Embryonic facial prominence (tissue), 1 donor: ENCODE results near the gene MAP4K2.

Experiments used
- DNase-seq: peaks from one replicate; pipeline ENCODE4 v3.0.0-alpha.2; 2016; ENCODE audit errors: extremely low spot score

MAP4K2 gene

GRCh38 chr11:64754919-64755662 lies 47.9 kb downstream of the MAP4K2 start:
- no peak for DNase-seq

GRCh38 chr11:64754124-64754918 lies 48.7 kb downstream of the MAP4K2 start:
- no peak for DNase-seq

- no peak for DNase-seq
Observed at GRCh38 chr11:64753380-64754123, 49.5 kb downstream of the MAP4K2 start.

- DNase-seq: no peak
Observed at GRCh38 chr11:64753019-64753379, 50.0 kb downstream of the MAP4K2 start.

- no peak for DNase-seq
Observed at GRCh38 chr11:64752175-64752970, 50.6 kb downstream of the MAP4K2 start.

- DNase-seq: no peak
Observed at GRCh38 chr11:64751580-64751979, 51.4 kb downstream of the MAP4K2 start.

- no peak for DNase-seq
Observed at GRCh38 chr11:64751136-64751535, 51.9 kb downstream of the MAP4K2 start.

GRCh38 chr11:64750361-64751054 lies 52.5 kb downstream of the MAP4K2 start:
- DNase-seq: no peak

- no peak for DNase-seq
Observed at GRCh38 chr11:64747961-64748665, 54.9 kb downstream of the MAP4K2 start.

GRCh38 chr11:64746486-64746885 lies 56.5 kb downstream of the MAP4K2 start:
- no peak for DNase-seq

GRCh38 chr11:64745521-64746328 lies 57.3 kb downstream of the MAP4K2 start:
- DNase-seq: no peak

- DNase-seq: no peak
Observed at GRCh38 chr11:64745189-64745520, 57.9 kb downstream of the MAP4K2 start.

- DNase-seq: no peak
Observed at GRCh38 chr11:64744544-64745188, 58.3 kb downstream of the MAP4K2 start.

- no peak for DNase-seq
Observed at GRCh38 chr11:64743591-64744543, 59.1 kb downstream of the MAP4K2 start, which contains the start of gene RASGRP2. RASGRP2 (minus strand) TSS chr11:64744142; CDS start chr11:64742866, 1,276 bp downstream.

GRCh38 chr11:64742889-64743590 lies 60.0 kb downstream of the MAP4K2 start:
- DNase-seq: no peak

GRCh38 chr11:64742087-64742888 lies 60.7 kb downstream of the MAP4K2 start:
- no peak for DNase-seq
